Measurements from ENCODE around the gene AKIRIN2. TPM values are rescaled to one million over a fixed set of nuclear protein-coding genes. Genes with fewer than 3 reads are reported as not detected.

The AKIRIN2 gene
- total and polyA plus RNA-seq, 7 experiments from 2014 or later = 28.8 to 197 (median 54.6) TPM

- H3K4me3 ChIP-seq (ENCODE audit: low read length) = no peak overlapping the region
- ATAC-seq (no peak), DNase-seq (no peak)
- peaks cover 0 to 31% (median 14%) of the 10 kb centered on the region in 5 donors for H3K36me3 Mint-ChIP-seq
- H3K36me3 ChIP-seq (ENCODE audit: control insufficient read depth in 2 of 3, insufficient read depth in 3 of 3, low read length in 3 of 3) = peaks cover 0 to 8% (median 0%) of the 10 kb centered on the region in 3 experiments
- H3K4me1 ChIP-seq (ENCODE audit: control insufficient read depth in 2 of 2, insufficient read depth in 2 of 2, low read length in 2 of 2) = peaks cover 0 to 17% of the 10 kb centered on the region in 2 donors
- intact Hi-C loops (cut with micrococcal nuclease) = no loop called here
- peaks cover 27 to 77% (median 63%) of the 10 kb centered on the region in 7 donors for H3K4me1 Mint-ChIP-seq
- no peak overlapping the region for H3K27ac ChIP-seq (ENCODE audit: low read depth, low read length)
- no peaks in the 10 kb centered on the region for H3K9me3 ChIP-seq (ENCODE audit: control insufficient read depth in 2 of 3, low read length in 3 of 3)
- peak overlapping the region in 7 of 9 donors; percentile 29 to 91 (median 58) for H3K27ac Mint-ChIP-seq
- no peaks in the 10 kb centered on the region for H3K27me3 ChIP-seq (ENCODE audit: control insufficient read depth in 2 of 2, insufficient read depth in 2 of 2, low read length in 2 of 2)
- no peak overlapping the region for H3K4me3 Mint-ChIP-seq
- ChIA-PET CTCF (no interaction called here), POLR2A (no interaction called here)
- H3K9me3 Mint-ChIP-seq = no peaks in the 10 kb centered on the region
- H3K27me3 Mint-ChIP-seq = no peaks in the 10 kb centered on the region
Measured at GRCh38 chr6:87683890-87684289, 18.1 kb downstream of the AKIRIN2 start.

- intact Hi-C loops (cut with micrococcal nuclease) = no loop called here
- ATAC-seq = no peak
- H3K4me3 ChIP-seq (ENCODE audit: low read length) = no peak overlapping the region
- H3K9me3 Mint-ChIP-seq = no peaks in the 10 kb centered on the region
- peak overlapping the region; percentile 14 for H3K27ac ChIP-seq (ENCODE audit: low read depth, low read length)
- no peaks in the 10 kb centered on the region for H3K9me3 ChIP-seq (ENCODE audit: control insufficient read depth in 2 of 3, low read length in 3 of 3)
- H3K36me3 Mint-ChIP-seq = peaks cover 0 to 39% (median 22%) of the 10 kb centered on the region in 5 donors
- no peaks in the 10 kb centered on the region for H3K27me3 ChIP-seq (ENCODE audit: control insufficient read depth in 2 of 2, insufficient read depth in 2 of 2, low read length in 2 of 2)
- POLR2A ChIA-PET = no interaction called here
- peaks cover 0 to 17% of the 10 kb centered on the region in 2 donors for H3K4me1 ChIP-seq (ENCODE audit: control insufficient read depth in 2 of 2, insufficient read depth in 2 of 2, low read length in 2 of 2)
- peaks cover 23 to 72% (median 55%) of the 10 kb centered on the region in 7 donors for H3K4me1 Mint-ChIP-seq
- DNase-seq = no peak
- CTCF ChIA-PET = no interaction called here
- peak overlapping the region in 7 of 9 donors; percentile 2 to 91 (median 62) for H3K27ac Mint-ChIP-seq
- no peaks in the 10 kb centered on the region for H3K27me3 Mint-ChIP-seq
- peaks cover 0 to 8% (median 6%) of the 10 kb centered on the region in 3 experiments for H3K36me3 ChIP-seq (ENCODE audit: control insufficient read depth in 2 of 3, insufficient read depth in 3 of 3, low read length in 3 of 3)
- peak overlapping the region in 1 of 10 donors; percentile 46 for H3K4me3 Mint-ChIP-seq
Measured at GRCh38 chr6:87682310-87682709, 19.7 kb downstream of the AKIRIN2 start.

GRCh38 chr6:87675004-87675681 lies 26.9 kb downstream of the AKIRIN2 start:
- DNase-seq = no peak
- ChIA-PET CTCF (no interaction called here), POLR2A (interaction anchor here (0.6 to 0.8 kb wide), 2 partner anchors 11 to 12 kb away, joined by 3 read pairs; no protein-coding TSS in a partner anchor)
- H3K4me3 Mint-ChIP-seq = no peak overlapping the region
- intact Hi-C loops (cut with micrococcal nuclease) = no loop called here
- Histone ChIP-seq H3K36me3 (ENCODE audit: control insufficient read depth in 2 of 3, insufficient read depth in 3 of 3, low read length in 3 of 3) (peaks cover 4 to 31% (median 12%) of the 10 kb centered on the region in 3 experiments), H3K4me1 (ENCODE audit: control insufficient read depth in 2 of 2, insufficient read depth in 2 of 2, low read length in 2 of 2) (no peaks in the 10 kb centered on the region), H3K27ac (ENCODE audit: low read depth, low read length) (no peak overlapping the region), H3K27me3 (ENCODE audit: control insufficient read depth in 2 of 2, insufficient read depth in 2 of 2, low read length in 2 of 2) (no peaks in the 10 kb centered on the region), H3K9me3 (ENCODE audit: control insufficient read depth in 2 of 3, low read length in 3 of 3) (no peaks in the 10 kb centered on the region), H3K4me3 (ENCODE audit: low read length) (no peak overlapping the region)
- ATAC-seq = no peak
- H3K27me3 Mint-ChIP-seq = no peaks in the 10 kb centered on the region
- H3K9me3 Mint-ChIP-seq = no peaks in the 10 kb centered on the region
- H3K4me1 Mint-ChIP-seq = peaks cover 12 to 23% (median 17%) of the 10 kb centered on the region in 7 donors
- H3K36me3 Mint-ChIP-seq = peaks cover 4 to 47% (median 32%) of the 10 kb centered on the region in 5 donors
- no peak overlapping the region for H3K27ac Mint-ChIP-seq

- intact Hi-C loops (cut with micrococcal nuclease) = no loop called here
- Mint-ChIP-seq H3K27me3 (no peaks in the 10 kb centered on the region), H3K27ac (no peak overlapping the region), H3K4me3 (no peak overlapping the region), H3K36me3 (peaks cover 8 to 40% (median 31%) of the 10 kb centered on the region in 5 donors), H3K4me1 (peaks cover 12 to 23% (median 20%) of the 10 kb centered on the region in 7 donors), H3K9me3 (no peaks in the 10 kb centered on the region)
- no peak overlapping the region for H3K4me3 ChIP-seq (ENCODE audit: low read length)
- no peak overlapping the region for H3K27ac ChIP-seq (ENCODE audit: low read depth, low read length)
- DNase-seq (no peak), ATAC-seq (no peak)
- ChIA-PET CTCF (no interaction called here), POLR2A (no interaction called here)
- H3K9me3 ChIP-seq (ENCODE audit: control insufficient read depth in 2 of 3, low read length in 3 of 3) = no peaks in the 10 kb centered on the region
- no peaks in the 10 kb centered on the region for H3K4me1 ChIP-seq (ENCODE audit: control insufficient read depth in 2 of 2, insufficient read depth in 2 of 2, low read length in 2 of 2)
- no peaks in the 10 kb centered on the region for H3K27me3 ChIP-seq (ENCODE audit: control insufficient read depth in 2 of 2, insufficient read depth in 2 of 2, low read length in 2 of 2)
- peaks cover 4 to 31% (median 12%) of the 10 kb centered on the region in 3 experiments for H3K36me3 ChIP-seq (ENCODE audit: control insufficient read depth in 2 of 3, insufficient read depth in 3 of 3, low read length in 3 of 3)
Measured at GRCh38 chr6:87674290-87674689, 27.7 kb downstream of the AKIRIN2 start.

- peaks cover 8 to 40% (median 31%) of the 10 kb centered on the region in 5 donors for H3K36me3 Mint-ChIP-seq
- ChIA-PET CTCF (interaction anchor here (0.6 kb wide), 1 partner anchor 20 kb away, joined by 3 read pairs; no protein-coding TSS in a partner anchor), POLR2A (no interaction called here)
- peak overlapping the region in 1 of 9 donors; percentile 32 for H3K27ac Mint-ChIP-seq
- H3K27ac ChIP-seq (ENCODE audit: low read depth, low read length) = no peak overlapping the region
- H3K4me1 ChIP-seq (ENCODE audit: control insufficient read depth in 2 of 2, insufficient read depth in 2 of 2, low read length in 2 of 2) = no peaks in the 10 kb centered on the region
- peaks cover 12 to 23% (median 19%) of the 10 kb centered on the region in 7 donors for H3K4me1 Mint-ChIP-seq
- no peaks in the 10 kb centered on the region for H3K27me3 Mint-ChIP-seq
- no peak for ATAC-seq
- H3K36me3 ChIP-seq (ENCODE audit: control insufficient read depth in 2 of 3, insufficient read depth in 3 of 3, low read length in 3 of 3) = peaks cover 4 to 31% (median 12%) of the 10 kb centered on the region in 3 experiments
- no peaks in the 10 kb centered on the region for H3K9me3 ChIP-seq (ENCODE audit: control insufficient read depth in 2 of 3, low read length in 3 of 3)
- H3K9me3 Mint-ChIP-seq = no peaks in the 10 kb centered on the region
- no peak overlapping the region for H3K4me3 Mint-ChIP-seq
- no peak for DNase-seq
- intact Hi-C loops (cut with micrococcal nuclease) = no loop called here
- no peaks in the 10 kb centered on the region for H3K27me3 ChIP-seq (ENCODE audit: control insufficient read depth in 2 of 2, insufficient read depth in 2 of 2, low read length in 2 of 2)
- no peak overlapping the region for H3K4me3 ChIP-seq (ENCODE audit: low read length)
Measured at GRCh38 chr6:87673237-87673636, 28.8 kb downstream of the AKIRIN2 start.

- Histone ChIP-seq H3K36me3 (ENCODE audit: control insufficient read depth in 2 of 3, insufficient read depth in 3 of 3, low read length in 3 of 3) (peaks cover 4 to 29% (median 12%) of the 10 kb centered on the region in 3 experiments), H3K27me3 (ENCODE audit: control insufficient read depth in 2 of 2, insufficient read depth in 2 of 2, low read length in 2 of 2) (no peaks in the 10 kb centered on the region), H3K27ac (ENCODE audit: low read depth, low read length) (peak overlapping the region; percentile 1), H3K9me3 (ENCODE audit: control insufficient read depth in 2 of 3, low read length in 3 of 3) (no peaks in the 10 kb centered on the region), H3K4me1 (ENCODE audit: control insufficient read depth in 2 of 2, insufficient read depth in 2 of 2, low read length in 2 of 2) (no peaks in the 10 kb centered on the region), H3K4me3 (ENCODE audit: low read length) (no peak overlapping the region)
- DNase-seq = no peak
- H3K27me3 Mint-ChIP-seq = no peaks in the 10 kb centered on the region
- intact Hi-C loops (cut with micrococcal nuclease) = no loop called here
- peaks cover 8 to 39% (median 27%) of the 10 kb centered on the region in 5 donors for H3K36me3 Mint-ChIP-seq
- ATAC-seq = no peak
- H3K27ac Mint-ChIP-seq = peak overlapping the region in 2 of 9 donors; percentile 28 to 33
- H3K9me3 Mint-ChIP-seq = no peaks in the 10 kb centered on the region
- peaks cover 12 to 23% (median 16%) of the 10 kb centered on the region in 7 donors for H3K4me1 Mint-ChIP-seq
- CTCF ChIA-PET = interaction anchor here (0.6 kb wide), 1 partner anchor 20 kb away, joined by 3 read pairs; no protein-coding TSS in a partner anchor
- POLR2A ChIA-PET = no interaction called here
- no peak overlapping the region for H3K4me3 Mint-ChIP-seq
Measured at GRCh38 chr6:87672641-87673040, 29.4 kb downstream of the AKIRIN2 start.

All from naive thymus-derived CD4-positive, alpha-beta T cell (primary cell).